A172 (cell line): ENCODE data around the gene TRIB2. TPM values are rescaled to one million over a fixed set of nuclear protein-coding genes. Genes with fewer than 3 reads are reported as not detected.

Experiments used
- DNase-seq: peaks from one replicate; pipeline ENCODE4 v3.0.0-alpha.2; 2015; ENCODE audit warnings: low spot score
- total RNA-seq: library from RNA; depleted of rRNA; stranded (reverse); fragments of >200 nt; shearing (Covaris generic); gene quantifications from 2 replicates; pipeline ENCODE4 v1.2.3, GENCODE V29; 2014

Gene TRIB2
- total RNA-seq, 1 experiment from 2014 or later = 8.3 TPM

GRCh38 chr2:12778369-12778768 is 61.6 kb downstream of the TRIB2 start:
- no peak for DNase-seq

GRCh38 chr2:12778811-12779579 is 62.3 kb downstream of the TRIB2 start:
- DNase-seq = no peak

GRCh38 chr2:12781329-12781728 is 64.6 kb downstream of the TRIB2 start:
- DNase-seq = no peak

- DNase-seq = peak; percentile 57
These were observed 71.4 kb downstream of the TRIB2 start for GRCh38 chr2:12787891-12788801.

- no peak for DNase-seq
These were observed 75.2 kb downstream of the TRIB2 start for GRCh38 chr2:12791906-12792305.
